ENCODE measurements around the gene TMED9. TPM values are rescaled to one million over a fixed set of nuclear protein-coding genes. Genes with fewer than 3 reads are reported as not detected.

Gene TMED9
- total and polyA plus RNA-seq, 2 of the 4 experiments (the other 2 are of a cell fraction), result 123 to 357 TPM

GRCh38 chr5:177609076-177610059, 17.4 kb downstream of the TMED9 start:
- Histone ChIP-seq H2BK15ac (ENCODE audit: low read depth, low read length) (no peak overlapping the region), H3K9me1 (ENCODE audit: insufficient read depth, low read length) (peaks cover 3% of the 10 kb centered on the region; the same call in 1 of the 2 replicates), H3K56ac (ENCODE audit: extremely low read depth, insufficient read depth, low read length) (no peak overlapping the region), H3K4ac (ENCODE audit: low read depth, low read length) (no peak overlapping the region), H3K27ac (ENCODE audit: insufficient read depth, low read length) (no peak overlapping the region), H3K27me3 (ENCODE audit: control insufficient read depth, insufficient read depth, low read length) (no peaks in the 10 kb centered on the region), H2AK9ac (replicated peaks; ENCODE audit: low read depth, low read length, poor library complexity) (no peak overlapping the region), H3K4me1 (ENCODE audit: control insufficient read depth, insufficient read depth, low read length) (no peaks in the 10 kb centered on the region), H2BK20ac (ENCODE audit: low read depth, low read length) (no peak overlapping the region), H3K9ac (ENCODE audit: low read depth, low read length) (no peak overlapping the region), H4K5ac (ENCODE audit: low read depth, low read length) (no peak overlapping the region), H3K36me3 (ENCODE audit: control insufficient read depth, insufficient read depth, low read length) (peaks cover 27% of the 10 kb centered on the region; the same call in 1 of the 2 replicates), H3K14ac (replicated peaks; ENCODE audit: low read depth, low read length) (no peak overlapping the region), H4K20me1 (ENCODE audit: insufficient read depth, low read length) (peaks cover 5% of the 10 kb centered on the region; the same call in 1 of the 2 replicates), H2AFZ (replicated peaks; ENCODE audit: low read length, poor library complexity) (peak overlapping the region; percentile 23), H3K18ac (ENCODE audit: low read depth, low read length) (no peak overlapping the region), H2BK5ac (ENCODE audit: low read depth, low read length, poor library complexity, severe bottlenecking) (no peak overlapping the region), H3K4me2 (ENCODE audit: low read depth, low read length) (no peak overlapping the region), H3K9me3 (ENCODE audit: control insufficient read depth, insufficient read depth, low read length) (no peaks in the 10 kb centered on the region), H4K8ac (ENCODE audit: low read depth in 2 of 2, low read length in 2 of 2) (no peak overlapping the region), H3K4me3 (ENCODE audit: insufficient read depth, low read depth, low read length) (no peak overlapping the region), H2BK120ac (ENCODE audit: low read depth, low read length) (no peak overlapping the region), H2AK5ac (ENCODE audit: low read depth, low read length) (no peak overlapping the region), H3K79me1 (ENCODE audit: low read depth in 1 of 2, low read length in 2 of 2) (peaks cover 0 to 6% of the 10 kb centered on the region in 2 experiments; a peak in 1 of 4 replicates), H3K23ac (ENCODE audit: low read depth, low read length) (no peak overlapping the region), H4K91ac (ENCODE audit: insufficient read depth, low read depth, low read length) (no peak overlapping the region)
- ATAC-seq (ENCODE audit: low read depth), result no peak
- CTCF ChIA-PET, result no interaction called here
- intact Hi-C loops (cut with micrococcal nuclease), result loop anchor here (10.0 kb wide), 1 partner anchor 555 kb away; no protein-coding TSS in a partner anchor
- dilution Hi-C loops (cut with HindIII; ENCODE audit: low sequenced_read_pairs, unreplicated experiment), result no loop called here
- POLR2A ChIA-PET (ENCODE audit: unreplicated experiment), result no interaction called here
- in situ Hi-C loops (cut with MboI; ENCODE audit: low sequenced_read_pairs), result loop anchor here (10.0 to 25.0 kb wide), 2 partner anchors 453 to 545 kb away; partner anchors contain the start of gene NHP2
- 87% methylated on average over 4 of the region's 21 CpGs; no CpG with 5 or more reads in 1 of the 2 experiments for WGBS, 2 experiments (ENCODE audit: extremely low coverage in 2 of 2, insufficient read length in 1 of 2)
- DNase-seq, result no peak
- TF ChIP-seq RAD21 (IDR thresholded peaks at IDR 0.05; ENCODE audit: low read length) (no peak), POLR2A (IDR thresholded peaks at IDR 0.05; ENCODE audit: low read depth, low read length) (no peak), BHLHE40 (IDR thresholded peaks at IDR 0.05; ENCODE audit: low read depth, low read length) (no peak), SMC3 (IDR thresholded peaks at IDR 0.05; ENCODE audit: low read depth, low read length) (no peak), RCOR1 (IDR thresholded peaks at IDR 0.05; ENCODE audit: insufficient replicate concordance, low read length) (no peak)
- BruUV-seq (replicated peaks), result no TSS peak
